Stimulated activated CD8-positive, alpha-beta memory T cell treated with anti-CD3 and anti-CD28 coated beads, Interleukin-15, amount 100 ng/mL, for 48 hours (primary cell): ENCODE measurements around the gene PAX2.

Source experiments
- DNase-seq, 2 donors: peaks; one replicate each; pipeline ENCODE4 v3.0.0-alpha.2; 2020; ENCODE audit warnings: low read depth in 2 of 2

The PAX2 gene

DNA sequence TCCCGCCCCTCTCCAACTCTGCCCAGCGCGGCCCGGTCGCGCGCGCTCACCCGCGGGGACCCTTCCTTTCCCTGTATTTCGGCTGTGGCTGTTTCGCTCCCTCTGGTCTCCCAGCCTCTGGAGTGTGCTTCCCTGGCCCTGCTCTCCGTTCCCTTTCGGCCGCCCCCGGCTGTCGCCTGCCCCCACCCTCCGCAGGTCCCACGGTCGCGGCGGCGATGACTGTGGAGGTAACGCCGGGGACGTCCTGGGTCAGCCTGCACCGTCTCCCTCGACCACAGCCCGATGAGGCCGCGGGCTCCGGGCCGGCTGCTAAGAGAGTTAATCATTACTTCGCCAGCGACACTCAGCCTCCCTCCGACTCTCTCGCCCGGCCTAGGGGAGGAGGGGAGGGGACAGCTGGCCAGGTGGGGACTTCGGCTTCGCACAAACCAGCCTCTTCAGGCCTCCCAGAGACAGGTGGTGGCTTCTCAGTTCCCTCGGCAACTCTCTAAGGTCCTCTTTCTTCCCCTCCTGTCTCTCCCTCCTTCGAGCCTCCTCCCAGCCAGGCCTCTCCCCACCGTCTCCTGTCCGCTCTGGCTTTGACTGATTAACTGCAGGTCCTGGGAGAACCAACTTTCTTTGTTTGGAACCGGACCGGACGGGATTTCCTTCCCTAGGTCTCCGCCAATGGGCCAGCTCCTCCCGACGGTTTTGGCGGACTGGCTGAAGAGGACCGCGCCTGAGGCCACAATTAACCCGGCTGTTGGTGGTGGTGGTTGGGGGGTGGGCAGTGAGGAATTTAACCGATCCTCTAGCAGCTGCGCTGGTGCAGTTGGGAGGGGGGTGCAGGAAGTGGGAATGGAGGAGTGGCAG is 5.6 kb upstream of the PAX2 start:
- no peak for DNase-seq

GRCh38 chr10:100740476-100741377 is 4.7 kb upstream of the PAX2 start:
- DNase-seq = no peak

DNA sequence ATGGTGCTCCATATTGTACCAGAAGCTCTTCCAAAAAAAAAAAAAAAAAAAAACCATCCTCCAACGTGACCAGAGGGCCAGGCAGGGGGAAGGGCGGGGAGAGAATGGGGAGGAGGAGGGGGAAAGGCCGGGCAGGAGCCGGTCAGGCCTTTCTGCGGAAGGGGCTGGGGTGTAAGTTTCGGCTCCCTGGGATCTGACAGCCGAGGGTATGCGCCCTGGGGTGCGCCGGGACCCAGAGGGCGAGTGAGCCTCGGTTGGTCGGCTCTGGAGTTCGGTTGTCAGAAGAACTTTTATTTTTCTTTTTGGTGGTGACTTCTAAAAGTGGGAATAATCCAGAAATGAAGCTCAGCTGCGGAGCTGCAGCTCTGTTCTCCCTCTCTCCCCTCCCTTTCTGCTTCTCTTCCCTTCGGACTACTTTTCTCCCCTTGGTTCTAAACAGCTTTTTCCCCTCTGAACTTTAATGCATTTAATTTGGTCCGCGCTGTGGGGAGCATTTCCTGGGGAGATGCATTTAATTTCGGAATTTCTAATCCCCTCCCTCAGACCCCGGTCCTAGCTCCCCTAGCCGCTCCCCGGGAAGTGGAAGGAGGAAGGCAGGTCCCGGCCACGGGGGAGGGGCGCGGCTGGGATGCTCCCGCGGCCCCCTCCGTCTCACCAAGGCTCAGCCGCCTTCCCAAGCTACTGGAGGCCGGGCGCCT is 3.9 kb upstream of the PAX2 start:
- no peak for DNase-seq

DNA sequence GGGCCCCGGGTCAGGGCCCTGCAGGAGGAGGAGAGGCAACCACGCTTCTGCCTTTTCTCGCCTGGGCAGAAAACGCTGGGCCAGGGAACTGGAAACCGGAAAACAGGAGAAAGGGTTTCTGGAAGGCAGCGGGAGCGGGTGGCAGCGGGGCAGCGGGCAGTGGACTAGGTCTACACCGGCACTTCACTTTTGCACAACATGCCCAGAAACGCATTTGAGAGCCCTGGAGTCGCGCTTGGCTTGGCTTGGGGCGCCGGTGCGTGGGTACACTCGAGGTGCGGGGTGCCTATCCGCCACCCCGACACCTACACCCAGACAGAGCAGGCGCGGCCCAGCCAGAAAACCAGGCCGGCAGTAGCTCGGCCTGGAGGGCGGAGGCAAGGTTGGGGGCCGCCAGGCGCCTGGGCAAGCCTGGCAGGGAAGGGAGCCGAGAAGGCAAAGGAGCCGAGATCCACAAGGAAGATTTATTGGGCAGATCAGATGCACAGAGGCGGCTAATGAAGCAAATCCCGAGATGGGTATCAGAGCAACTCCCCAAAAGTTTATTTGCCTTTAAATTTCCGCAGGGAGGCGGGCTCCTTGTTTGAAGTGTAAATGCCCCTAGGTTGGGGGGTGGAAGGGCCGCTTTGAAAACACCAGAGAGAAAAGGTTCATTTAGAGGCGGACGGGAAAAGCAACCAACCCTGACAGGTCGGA is 3.2 kb upstream of the PAX2 start:
- no peak for DNase-seq

DNA sequence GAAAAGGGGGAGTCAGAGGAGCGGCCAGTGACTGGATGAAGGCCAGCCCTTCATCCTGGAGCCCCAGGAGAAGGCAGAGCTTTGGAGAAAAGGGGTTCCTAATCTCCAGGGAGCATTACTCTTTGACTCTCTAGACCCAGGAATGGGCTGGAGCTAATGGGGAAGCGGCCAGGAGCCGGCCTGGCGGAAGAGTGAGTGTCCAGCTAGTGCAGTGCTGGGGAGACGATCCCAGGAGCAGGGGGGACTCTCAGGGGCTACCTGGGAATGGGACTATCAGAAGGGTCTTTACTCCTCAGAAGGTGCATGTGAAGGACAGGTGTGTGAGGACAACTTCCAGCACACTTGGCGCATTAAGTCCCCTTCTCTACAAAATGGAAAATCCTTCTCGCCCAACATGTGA is 2.4 kb upstream of the PAX2 start:
- no peak for DNase-seq

DNA sequence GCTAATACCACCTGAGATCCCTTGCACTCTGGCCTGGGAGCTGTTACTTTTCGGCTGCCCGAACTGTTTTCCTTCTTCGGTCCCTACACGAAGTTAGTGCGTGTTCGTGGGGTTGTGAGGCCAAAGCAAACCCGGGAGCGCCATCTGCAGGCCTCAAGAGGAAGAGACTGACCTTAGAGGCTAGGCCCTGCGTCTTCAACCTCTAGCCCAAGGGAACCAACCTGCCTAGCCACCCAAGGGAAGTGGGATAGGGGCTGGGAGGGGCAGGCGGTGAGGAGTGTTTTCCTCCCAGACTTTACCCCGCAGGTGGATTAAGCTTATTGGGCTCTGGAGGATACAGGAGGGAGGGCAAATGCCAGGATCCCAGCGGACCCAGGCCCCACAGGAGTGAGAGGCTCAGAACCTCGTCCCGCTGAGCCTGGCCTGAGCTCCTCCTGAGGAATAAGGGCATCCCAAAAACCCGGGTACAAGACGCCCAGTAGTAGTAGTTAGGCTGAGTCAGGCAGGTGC is 1.7 kb upstream of the PAX2 start:
- DNase-seq = no peak

GRCh38 chr10:100744136-100744986 is 1.0 kb upstream of the PAX2 start:
- DNase-seq = no peak

GRCh38 chr10:100745882-100746783 is 751 bp downstream of the PAX2 start:
- no peak for DNase-seq

DNA sequence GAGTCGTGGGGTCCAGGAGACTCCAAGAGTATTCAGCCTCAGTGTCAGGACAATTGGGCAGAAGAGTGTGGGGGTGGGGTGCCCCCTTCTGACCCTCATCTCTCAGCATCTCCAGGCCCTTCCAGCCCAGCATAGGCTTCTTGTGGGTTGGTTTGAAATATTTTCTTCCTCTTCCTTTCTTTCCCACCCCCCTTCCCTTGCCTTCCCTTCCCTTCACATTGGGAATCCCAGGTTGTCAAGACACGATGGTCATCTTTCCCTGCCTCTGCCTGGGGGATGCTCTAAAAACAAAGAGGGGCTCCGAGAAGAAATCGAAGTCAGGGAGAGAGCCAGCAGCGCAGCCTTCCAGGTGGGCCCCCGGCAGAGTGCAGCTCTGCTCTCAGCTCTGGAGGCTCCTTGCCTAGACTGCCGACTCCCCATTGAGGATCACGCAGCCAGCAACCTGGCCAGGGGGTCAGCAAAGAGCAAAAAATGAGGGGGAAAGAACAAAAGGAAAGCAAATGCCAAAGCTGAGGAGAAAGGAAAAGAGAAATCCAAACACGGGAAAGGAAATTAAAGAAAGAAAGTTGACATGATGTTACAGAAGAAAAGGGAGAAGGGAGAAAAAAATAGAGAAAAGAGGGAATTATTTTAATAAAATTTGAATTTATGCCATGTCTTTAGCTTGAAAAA is 1.5 kb downstream of the PAX2 start:
- no peak for DNase-seq

GRCh38 chr10:100747456-100748230 is 2.3 kb downstream of the PAX2 start:
- DNase-seq = no peak

DNA sequence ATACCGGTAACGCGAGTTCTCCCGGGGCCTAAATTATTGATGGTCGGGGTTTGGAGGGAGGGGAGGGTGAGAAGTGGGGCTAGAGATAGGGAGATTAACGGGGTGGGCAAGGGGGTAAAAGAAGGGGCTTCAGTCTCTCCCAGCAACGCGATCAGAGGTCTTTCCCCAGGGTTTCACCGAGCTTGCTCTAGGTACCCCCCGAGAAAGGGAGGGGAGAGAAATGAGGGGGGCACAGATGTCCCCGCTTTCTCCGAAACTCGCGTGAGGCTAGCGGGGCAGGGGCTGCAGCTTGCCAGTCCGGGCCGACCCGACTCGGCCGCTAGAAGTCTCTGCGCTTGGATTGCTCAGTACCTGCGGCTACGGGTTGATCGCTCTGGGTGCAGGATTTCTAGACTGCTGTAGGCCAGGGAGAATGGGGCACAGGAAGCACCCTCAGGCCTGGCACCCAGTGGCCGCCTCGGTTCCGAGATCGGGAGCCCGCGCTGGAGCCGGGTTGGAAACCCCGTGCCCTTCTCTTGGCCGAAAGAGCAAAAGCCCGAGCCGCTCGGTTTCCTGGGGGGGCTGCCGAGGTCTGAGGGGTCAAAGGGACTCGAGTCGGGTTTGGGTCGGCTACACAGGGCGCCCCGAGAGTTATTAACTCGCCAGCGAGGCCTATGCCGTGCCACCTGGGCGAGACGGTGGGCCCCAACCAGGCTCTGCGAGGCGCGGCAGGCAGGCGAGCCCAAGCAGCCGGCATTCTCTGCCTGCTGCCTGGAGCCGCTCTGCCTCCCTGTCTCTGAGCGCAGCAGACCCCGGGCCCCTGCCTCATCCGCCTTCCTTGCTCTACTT is 3.1 kb downstream of the PAX2 start:
- DNase-seq = no peak

GRCh38 chr10:100749059-100749308 is 3.6 kb downstream of the PAX2 start:
- no peak for DNase-seq

DNA sequence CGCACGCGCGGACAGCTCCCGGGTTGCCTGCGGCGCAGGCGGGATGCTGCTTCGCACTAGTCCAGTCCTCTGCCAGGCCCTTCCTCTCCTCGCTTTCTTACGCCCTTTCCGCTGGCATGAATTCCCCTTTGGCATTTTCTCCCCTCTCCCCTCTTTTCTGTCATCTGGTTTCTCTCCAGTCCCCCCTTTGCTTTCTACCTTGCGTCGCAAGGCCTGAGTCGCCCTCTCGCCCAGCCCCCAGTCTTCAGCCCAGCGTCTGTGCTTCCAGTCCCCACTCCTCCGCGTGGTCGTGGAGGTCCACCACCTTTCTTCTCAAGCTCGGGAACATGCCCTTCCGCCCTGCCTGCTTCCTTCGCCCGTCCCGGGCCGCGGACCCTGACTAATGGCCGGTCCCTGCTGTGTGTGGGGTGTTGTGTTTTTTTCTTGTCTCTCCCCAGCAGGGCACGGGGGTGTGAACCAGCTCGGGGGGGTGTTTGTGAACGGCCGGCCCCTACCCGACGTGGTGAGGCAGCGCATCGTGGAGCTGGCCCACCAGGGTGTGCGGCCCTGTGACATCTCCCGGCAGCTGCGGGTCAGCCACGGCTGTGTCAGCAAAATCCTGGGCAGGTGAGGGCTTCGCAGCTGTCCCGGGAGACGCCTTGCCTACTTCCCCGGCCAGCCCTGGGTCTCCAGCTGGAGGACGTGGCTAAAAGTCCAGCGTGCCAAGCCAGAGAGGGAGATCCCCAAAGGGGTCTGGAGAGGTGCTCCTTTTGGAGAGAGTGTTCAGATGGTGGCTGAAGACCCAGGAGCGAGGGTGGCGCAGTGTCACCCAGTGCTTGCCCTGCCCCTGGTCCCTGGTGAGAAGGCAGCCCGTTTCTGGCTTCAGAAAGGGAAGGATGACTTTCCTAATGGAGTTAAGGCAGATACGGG is 4.2 kb downstream of the PAX2 start:
- DNase-seq = no peak

DNA sequence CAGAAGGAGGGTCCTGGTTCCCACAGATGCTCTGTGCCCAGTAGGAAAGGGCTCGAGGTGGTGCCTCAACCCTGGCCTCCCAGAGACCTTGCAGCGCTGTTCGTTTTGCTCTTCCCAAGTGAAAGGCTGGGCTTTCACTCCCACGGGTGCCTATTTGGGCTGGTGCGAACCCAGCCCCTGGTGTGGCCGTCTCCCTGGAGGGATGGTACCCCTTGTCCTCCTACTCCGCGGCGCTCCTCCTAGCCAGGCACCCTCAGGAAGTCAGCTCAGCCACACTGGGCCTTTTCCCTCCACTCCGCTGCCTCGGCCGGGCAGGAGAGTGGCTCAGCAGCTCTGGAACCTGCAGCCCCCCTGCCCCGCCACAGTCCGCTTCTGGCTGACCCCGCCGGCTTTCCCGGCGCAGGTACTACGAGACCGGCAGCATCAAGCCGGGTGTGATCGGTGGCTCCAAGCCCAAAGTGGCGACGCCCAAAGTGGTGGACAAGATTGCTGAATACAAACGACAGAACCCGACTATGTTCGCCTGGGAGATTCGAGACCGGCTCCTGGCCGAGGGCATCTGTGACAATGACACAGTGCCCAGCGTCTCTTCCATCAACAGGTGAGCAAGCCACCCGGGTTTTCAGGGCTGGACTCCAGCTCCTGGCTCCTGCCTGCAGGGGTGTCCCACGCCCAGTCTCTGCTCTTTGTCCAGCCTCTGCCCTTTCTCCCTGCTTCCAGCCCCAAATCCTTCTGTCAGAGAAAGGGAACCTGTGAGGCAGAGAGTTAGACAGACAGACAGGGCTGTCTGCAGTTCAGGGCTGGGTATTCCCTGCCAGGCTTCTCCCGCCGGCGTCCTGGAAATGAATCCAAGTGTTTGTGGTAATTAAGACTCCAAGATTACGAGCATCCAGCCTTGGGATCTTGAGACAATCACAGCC is 5.2 kb downstream of the PAX2 start:
- no peak for DNase-seq

DNA sequence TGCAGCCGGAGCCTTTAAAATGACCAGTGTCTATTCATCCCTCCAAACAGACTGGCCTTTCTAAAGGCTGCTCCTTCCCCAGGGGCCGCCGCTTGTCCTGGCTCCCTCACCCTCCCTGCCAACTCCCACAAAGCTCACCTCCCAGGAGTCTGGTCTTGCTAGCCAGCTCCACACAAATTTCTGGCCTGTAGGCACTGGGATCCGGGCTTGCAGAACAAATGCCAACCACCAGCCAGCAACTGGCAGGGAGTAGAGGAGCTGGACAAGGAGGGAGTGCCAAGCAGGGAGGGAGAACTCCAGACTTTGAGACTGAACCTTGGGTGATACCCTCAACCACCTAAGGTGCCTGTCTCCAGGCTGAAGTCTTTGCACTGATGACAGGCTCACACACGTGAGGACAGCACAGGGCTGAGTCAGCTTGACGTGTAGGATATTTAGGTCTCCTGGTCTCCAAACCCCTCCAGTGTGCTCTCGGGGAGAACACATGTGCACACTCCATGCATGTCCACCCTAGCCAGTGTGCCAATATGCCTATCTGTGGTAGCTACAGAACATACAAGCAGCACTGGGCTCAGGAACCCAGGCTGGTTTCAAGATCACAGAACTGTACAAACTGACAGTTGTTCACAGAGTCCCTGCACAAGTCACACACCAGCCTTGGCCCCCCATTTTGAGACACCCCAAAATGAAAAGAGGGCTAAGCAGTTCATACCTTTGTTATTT is 6.0 kb downstream of the PAX2 start:
- DNase-seq = no peak
